GM12878 (cell line): Measurements from ENCODE around the gene HOXB6.

Source experiments
- CBX5 ChIP-seq: sonication (generic); IDR thresholded peaks from 2 replicates; pipeline ENCODE4 v1.6.1; 2016; ENCODE audit warnings: low read depth, moderate library complexity, mild to moderate bottlenecking, inconsistent platforms
- ESRRA ChIP-seq: IDR thresholded peaks from 2 replicates; pipeline ENCODE4 v1.6.1; 2012; ENCODE audit warnings: mild to moderate bottlenecking, low read length, improper control_type of control experiment
- FOS ChIP-seq: IDR thresholded peaks from 3 replicates; pipeline ENCODE4 v1.6.1; 2011; ENCODE audit warnings: borderline replicate concordance; ENCODE audit not compliant: insufficient read length; ENCODE audit errors: extremely low read depth
- HDAC2 ChIP-seq: fragments of 200-600 bp; sonication (generic); IDR thresholded peaks from 2 replicates; pipeline ENCODE4 v1.6.1; 2017
- IKZF2 ChIP-seq, 2 experiments: fragments of 450-650 bp; IDR thresholded peaks; 2 replicates each; pipeline ENCODE4 v1.6.1; 2017; ENCODE audit warnings: mild to moderate bottlenecking in 2 of 2, moderate library complexity in 2 of 2
- JUND ChIP-seq: IDR thresholded peaks from 2 replicates; pipeline ENCODE4 v1.6.1; 2012; ENCODE audit warnings: low read depth, mild to moderate bottlenecking, low read length, improper control_type of control experiment, moderate library complexity
- MXI1 ChIP-seq: fragments of 150-350 bp; IDR thresholded peaks from 2 replicates; pipeline ENCODE4 v1.6.1; 2011; ENCODE audit warnings: low read depth, mild to moderate bottlenecking, inconsistent platforms, low read length, improper control_type of control experiment
- NR2C2 ChIP-seq: IDR thresholded peaks from 2 replicates; pipeline ENCODE4 v1.6.1; 2011; ENCODE audit warnings: borderline replicate concordance, low read depth; ENCODE audit not compliant: control insufficient read depth, insufficient read length
- POLR2AphosphoS5 ChIP-seq: IDR thresholded peaks from 2 replicates; pipeline ENCODE4 v1.6.1; 2011; ENCODE audit warnings: mild to moderate bottlenecking, low read length, inconsistent platforms
- RB1 ChIP-seq: fragments of 450-650 bp; formaldehyde crosslinking; IDR thresholded peaks from 2 replicates; pipeline ENCODE4 v1.6.1; 2017; ENCODE audit warnings: mild to moderate bottlenecking, borderline replicate concordance
- TBL1XR1 ChIP-seq: IDR thresholded peaks from 2 replicates; pipeline ENCODE4 v1.6.1; 2012; ENCODE audit warnings: low read depth, low read length, improper control_type of control experiment
- TF ChIP-seq, protein P1 (sequence below), 3 experiments: IDR thresholded peaks in 2 of 3; conservative IDR thresholded peaks in 1 of 3; 2 replicates each; pipeline ENCODE4 v1.5.1; 2011; ENCODE audit warnings: low read depth in 3 of 3, low read length in 3 of 3, mild to moderate bottlenecking in 3 of 3, control low read depth in 2 of 3, moderate library complexity in 2 of 3, inconsistent platforms in 1 of 3, mixed read lengths in 1 of 3; ENCODE audit not compliant: control insufficient read depth in 2 of 3, insufficient read depth in 1 of 3; ENCODE audit errors: extremely low read depth in 1 of 3

- TF ChIP-seq, protein P1, sequence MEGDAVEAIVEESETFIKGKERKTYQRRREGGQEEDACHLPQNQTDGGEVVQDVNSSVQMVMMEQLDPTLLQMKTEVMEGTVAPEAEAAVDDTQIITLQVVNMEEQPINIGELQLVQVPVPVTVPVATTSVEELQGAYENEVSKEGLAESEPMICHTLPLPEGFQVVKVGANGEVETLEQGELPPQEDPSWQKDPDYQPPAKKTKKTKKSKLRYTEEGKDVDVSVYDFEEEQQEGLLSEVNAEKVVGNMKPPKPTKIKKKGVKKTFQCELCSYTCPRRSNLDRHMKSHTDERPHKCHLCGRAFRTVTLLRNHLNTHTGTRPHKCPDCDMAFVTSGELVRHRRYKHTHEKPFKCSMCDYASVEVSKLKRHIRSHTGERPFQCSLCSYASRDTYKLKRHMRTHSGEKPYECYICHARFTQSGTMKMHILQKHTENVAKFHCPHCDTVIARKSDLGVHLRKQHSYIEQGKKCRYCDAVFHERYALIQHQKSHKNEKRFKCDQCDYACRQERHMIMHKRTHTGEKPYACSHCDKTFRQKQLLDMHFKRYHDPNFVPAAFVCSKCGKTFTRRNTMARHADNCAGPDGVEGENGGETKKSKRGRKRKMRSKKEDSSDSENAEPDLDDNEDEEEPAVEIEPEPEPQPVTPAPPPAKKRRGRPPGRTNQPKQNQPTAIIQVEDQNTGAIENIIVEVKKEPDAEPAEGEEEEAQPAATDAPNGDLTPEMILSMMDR (IDR thresholded peaks at IDR 0.05 in 2 of 3, conservative IDR thresholded peaks at IDR 0.05 in 1 of 3; ENCODE audit: control insufficient read depth in 2 of 3, extremely low read depth in 1 of 3, insufficient read depth in 1 of 3, low read depth in 3 of 3, low read length in 3 of 3), result no peak
- no peak for TF ChIP-seq NR2C2
- TF ChIP-seq POLR2AphosphoS5, result no peak
- no peak for TF ChIP-seq TBL1XR1
- no peak for TF ChIP-seq FOS
- TF ChIP-seq HDAC2, result no peak
- TF ChIP-seq IKZF2 (IDR thresholded peaks at IDR 0.05), result no peak
- TF ChIP-seq MXI1, result no peak
- TF ChIP-seq ESRRA, result no peak
- TF ChIP-seq CBX5, result no peak
- no peak for TF ChIP-seq RB1
- no peak for TF ChIP-seq JUND
Observed at GRCh38 chr17:48639136-48639535, 34.4 kb upstream of the HOXB6 start.
